NCI-H187 treated with DMSO at 0.1 percent for 48 hours (cell line): ENCODE results near the gene GLIPR2.
A peak's percentile ranks its signal among the peaks of the same experiment; 100 is the strongest.
"Not testable (repeated sequence)": the region's sequence is repeated elsewhere in the genome, so short reads cannot be mapped to it uniquely, and the experiment has no call there.

ENCODE experiments used
- DNase-seq: peaks from one replicate; lab custom pipeline; 2025; lab: John Stamatoyannopoulos, UW

Gene GLIPR2

GRCh38 chr9:36136272-36136893 is at the start of gene GLIPR2:
TSS of gene GLIPR2 (plus strand) at chr9:36136733. CDS start at chr9:36136779, 46 bp downstream.
- no peak for DNase-seq

GRCh38 chr9:36087054-36087453 is 49.5 kb upstream of the GLIPR2 start:
- not testable (repeated sequence) for DNase-seq

- no peak for DNase-seq
These were observed 48.5 kb upstream of the GLIPR2 start for GRCh38 chr9:36088020-36088419.

GRCh38 chr9:36091026-36091953 is 45.2 kb upstream of the GLIPR2 start:
- no peak for DNase-seq

- no peak for DNase-seq
These were observed 44.5 kb upstream of the GLIPR2 start for GRCh38 chr9:36092014-36092413.

GRCh38 chr9:36092509-36093215 is 43.9 kb upstream of the GLIPR2 start:
- no peak for DNase-seq

- DNase-seq, result no peak
These were observed 43.1 kb upstream of the GLIPR2 start for GRCh38 chr9:36093384-36093783.

- DNase-seq, result no peak
These were observed 36.8 kb upstream of the GLIPR2 start for GRCh38 chr9:36099718-36100117.

GRCh38 chr9:36100532-36100931 is 36.0 kb upstream of the GLIPR2 start:
- DNase-seq, result no peak

- DNase-seq, result no peak
These were observed 34.4 kb upstream of the GLIPR2 start for GRCh38 chr9:36101916-36102741.

- DNase-seq, result no peak
These were observed 33.6 kb upstream of the GLIPR2 start for GRCh38 chr9:36102742-36103495.

GRCh38 chr9:36109071-36109470 is 27.5 kb upstream of the GLIPR2 start:
- DNase-seq, result no peak

- no peak for DNase-seq
These were observed 26.1 kb upstream of the GLIPR2 start for GRCh38 chr9:36110434-36110833.

GRCh38 chr9:36112516-36112915 is 24.0 kb upstream of the GLIPR2 start:
- DNase-seq, result no peak

GRCh38 chr9:36113999-36114398 is 22.5 kb upstream of the GLIPR2 start:
- no peak for DNase-seq

- no peak for DNase-seq
These were observed 19.9 kb upstream of the GLIPR2 start for GRCh38 chr9:36116593-36116992.

GRCh38 chr9:36118201-36118600 is 18.3 kb upstream of the GLIPR2 start:
- no peak for DNase-seq

GRCh38 chr9:36118706-36119105 is 17.8 kb upstream of the GLIPR2 start:
- peak; percentile 1 for DNase-seq

- DNase-seq, result no peak
These were observed 17.1 kb upstream of the GLIPR2 start for GRCh38 chr9:36119476-36119875.

GRCh38 chr9:36120705-36121104 is 15.8 kb upstream of the GLIPR2 start:
- no peak for DNase-seq

GRCh38 chr9:36121971-36122370 is 14.6 kb upstream of the GLIPR2 start:
- DNase-seq, result no peak
